GM12878 (cell line): ENCODE results near the gene SSBP3. TPM values are rescaled to one million over a fixed set of nuclear protein-coding genes. Genes with fewer than 3 reads are reported as not detected.

Experiments
- ATAC-seq: fragments of 200-7000 bp; cut with Tn5 transposase; 3 replicates; pipeline ENCODE4 v1.9.1; 2020; ENCODE audit warnings: mild to moderate bottlenecking, moderate library complexity
- BruUV-seq: library from RNA; stranded (reverse); fragments of 400-500 nt; replicated peaks from 2 replicates; lab custom pipeline; 2021; lab: Mats Ljungman, UMichigan
- CTCF ChIA-PET: fragments of 300-600 bp; sonication (Branson Sonifier 250); formaldehyde crosslinking; extraction: SDS; loops from one replicate; lab custom pipeline; 2021; ENCODE audit warnings: inconsistent platforms; lab: Yijun Ruan, JAX
- POLR2A ChIA-PET: fragments of 350-600 bp; formaldehyde crosslinking; extraction: SDS; loops from one replicate; lab custom pipeline; 2021; ENCODE audit warnings: inconsistent platforms; lab: Charles Lee
- RAD21 ChIA-PET: fragments of 300-600 bp; sonication (Branson Sonifier 250); formaldehyde crosslinking; loops from one replicate; lab custom pipeline; 2023; ENCODE audit warnings: antibody characterized with exemption; ENCODE audit not compliant: unreplicated experiment; lab: Charles Lee
- SMC1A ChIA-PET: fragments of 300-600 bp; sonication (Branson Sonifier 250); formaldehyde crosslinking; loops from one replicate; lab custom pipeline; 2023; ENCODE audit not compliant: unreplicated experiment, uncharacterized antibody; lab: Charles Lee
- DNase-seq: peaks from one replicate; pipeline ENCODE4 v3.0.0-alpha.2; 2011; ENCODE audit warnings: low read depth, low spot score
- FAIRE-seq: peaks from 3 replicates; lab custom pipeline; 2011; peaks lifted over from hg19 to GRCh38; lab: Jason Lieb, UNC
- H2AFZ ChIP-seq: 2 replicates; pipeline ENCODE4 v1.6.0; 2011; ENCODE audit warnings: low read depth, low read length, control low read depth; ENCODE audit not compliant: control insufficient read depth
- H3K27ac ChIP-seq: 2 replicates; pipeline ENCODE4 v1.5.1; 2011; ENCODE audit warnings: control low read depth; ENCODE audit not compliant: control insufficient read depth, insufficient read depth
- H3K27me3 ChIP-seq, 2 experiments: replicated peaks in 1 of 2; 2 replicates each; pipeline versions ENCODE4 v1.6.0 to v1.6.1; 2011; ENCODE audit warnings: low read length in 1 of 2; ENCODE audit not compliant: control insufficient read depth in 2 of 2, insufficient read depth in 2 of 2
- H3K36me3 ChIP-seq, 2 experiments: 2 replicates each; pipeline ENCODE4 v1.5.1; 2011; ENCODE audit warnings: low read length in 1 of 2; ENCODE audit not compliant: control insufficient read depth in 2 of 2, insufficient read depth in 2 of 2
- H3K4me1 ChIP-seq: 2 replicates; pipeline ENCODE4 v1.6.1; 2011; ENCODE audit warnings: mild to moderate bottlenecking, low read length, moderate library complexity, mixed read lengths; ENCODE audit not compliant: control insufficient read depth, insufficient read depth
- H3K4me2 ChIP-seq: 2 replicates; pipeline ENCODE4 v1.6.0; 2011; ENCODE audit warnings: control low read depth; ENCODE audit not compliant: control insufficient read depth, insufficient read depth
- H3K4me3 ChIP-seq: fragments of 200-600 bp; sonication (generic); 2 replicates; pipeline ENCODE4 v1.5.1; 2016
- H3K79me2 ChIP-seq: 2 replicates; pipeline ENCODE4 v1.6.0; 2011; ENCODE audit warnings: low read length; ENCODE audit not compliant: control insufficient read depth, insufficient read depth
- H3K9ac ChIP-seq: 2 replicates; pipeline ENCODE4 v1.8.0; 2011; ENCODE audit warnings: low read length, control low read depth, mixed read lengths; ENCODE audit not compliant: control insufficient read depth, insufficient read depth
- H3K9me3 ChIP-seq: replicated peaks from 3 replicates; pipeline ENCODE4 v1.5.1; 2011; ENCODE audit warnings: mild to moderate bottlenecking, low read length; ENCODE audit not compliant: control insufficient read depth, insufficient read depth
- H4K20me1 ChIP-seq: 2 replicates; pipeline ENCODE4 v1.6.0; 2011; ENCODE audit not compliant: control insufficient read depth, insufficient read depth
- EP300 ChIP-seq, 2 experiments: fragments of 150-350 bp in 1 of 2; IDR thresholded peaks; 2 replicates each; pipeline ENCODE4 v1.6.1; 2011 to 2012; ENCODE audit warnings: low read depth in 2 of 2, low read length in 2 of 2, borderline replicate concordance in 1 of 2, improper control_type of control experiment in 1 of 2, inconsistent platforms in 1 of 2; ENCODE audit not compliant: control insufficient read depth in 1 of 2
- NR2F1 ChIP-seq: fragments of 450-650 bp; conservative IDR thresholded peaks from 2 replicates; pipeline ENCODE4 v1.6.1; 2017; ENCODE audit warnings: mild to moderate bottlenecking
- SIN3A ChIP-seq: IDR thresholded peaks from 2 replicates; pipeline ENCODE4 v1.6.1; 2012; ENCODE audit warnings: low read depth, low read length, improper control_type of control experiment
- WGBS: methylation state at CpG from one replicate; pipeline ENCODE4 v1.1.6; 2016; ENCODE audit warnings: low lambda C conversion rate; ENCODE audit not compliant: insufficient replicate concordance, insufficient coverage; ENCODE audit errors: missing lambda C conversion rate; 5-methylcytosine and 5-hydroxymethylcytosine counted together
- in situ Hi-C: fragments of 300-500 bp; cut with MboI; formaldehyde crosslinking; loops from 9 replicates; pipeline ENCODE4 v1.14.3; 2018; ENCODE audit warnings: mixed read lengths
- intact Hi-C: fragments of 100-400 bp; cut with micrococcal nuclease; formaldehyde crosslinking; loops from one replicate; pipeline ENCODE4 v1.14.2; 2022; ENCODE audit not compliant: unreplicated experiment
- polyA plus RNA-seq, 11 experiments: library from polyadenylated mRNA; depleted of rRNA in 4 of 11; unstranded in 6 of 11; stranded (reverse) in 5 of 11; fragments of >200 nt; fragmentation: Nextera tagmentation in 4 of 11; fragmentation: Illumina TruSeq in 1 of 11; extraction: Ambion mirVana in 4 of 11; extraction: Trizol in 1 of 11; gene quantifications; 1 replicate in 1 of 11; 2 replicates in 10 of 11; pipeline versions ENCODE4 v1.2.1 to v1.2.3, GENCODE V29; 2011 to 2016; ENCODE audit warnings: inconsistent platforms in 2 of 11, missing spikeins in 2 of 11, low read depth in 1 of 11
- total RNA-seq, 4 experiments: library from RNA; depleted of rRNA in 3 of 4; stranded (reverse); fragments of >200 nt in 3 of 4; fragmentation: Illumina TruSeq in 1 of 4; extraction: Trizol in 1 of 4; gene quantifications; 2 replicates each; pipeline versions ENCODE4 v1.2.1 to v1.2.3, GENCODE V29; 2013 to 2021
- TF ChIP-seq, protein P1 (sequence below): fragments of 450-650 bp; IDR thresholded peaks from 2 replicates; pipeline ENCODE4 v1.6.1; 2017; ENCODE audit warnings: mild to moderate bottlenecking, moderate library complexity
- TF ChIP-seq, protein P2 (sequence below): fragments of 450-650 bp; IDR thresholded peaks from 2 replicates; pipeline ENCODE4 v1.6.1; 2018; ENCODE audit warnings: borderline replicate concordance, mild to moderate bottlenecking; ENCODE audit not compliant: partially characterized antibody

The SSBP3 gene
- total and polyA plus RNA-seq, 10 of the 15 experiments (the other 5 are each of a cell fraction or from before 2014, with no cell fraction given) = 4.1 to 51.7 (median 17.1) TPM

DNA sequence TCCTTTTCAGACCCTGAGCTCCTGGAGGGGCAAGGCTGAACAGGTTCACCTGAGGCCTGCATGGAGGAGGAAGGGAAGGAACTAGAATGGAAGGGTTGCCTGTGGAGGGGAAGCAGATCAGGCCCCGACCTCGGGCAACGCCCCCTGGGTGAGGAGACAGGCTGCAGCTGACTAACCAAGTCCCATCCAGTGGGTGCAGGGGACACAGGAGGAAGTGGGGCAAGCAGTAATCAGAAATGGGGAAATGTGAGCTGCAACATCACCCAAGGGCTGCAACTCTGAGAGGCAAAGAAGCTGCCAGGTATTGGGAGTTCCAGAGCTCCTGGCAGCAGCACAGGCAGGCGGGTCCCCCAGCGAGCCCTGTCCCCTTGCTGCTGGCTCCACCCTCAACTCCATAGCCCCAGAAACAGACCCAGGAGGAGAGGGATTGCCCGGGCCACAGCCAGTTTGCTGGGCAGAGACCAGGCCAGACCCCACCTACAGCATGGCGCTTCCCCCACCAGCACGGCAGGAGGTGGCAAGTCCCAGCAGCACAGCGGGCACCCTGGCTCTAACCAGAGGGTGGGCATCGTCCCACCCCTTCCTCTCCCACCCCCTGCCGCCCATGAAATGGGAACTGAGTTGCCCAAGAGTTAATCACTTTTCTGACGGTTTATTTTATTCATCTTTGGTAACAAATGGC, 167.7 kb downstream of the SSBP3 start:
- Histone ChIP-seq H2AFZ (no peak overlapping the region), H3K27ac (no peak overlapping the region), H3K36me3 (peaks cover 9 to 10% of the 10 kb centered on the region in 2 experiments; a peak in 3 of 4 replicates), H3K9me3 (no peaks in the 10 kb centered on the region), H3K4me3 (no peak overlapping the region), H3K4me1 (no peaks in the 10 kb centered on the region), H3K79me2 (no peaks in the 10 kb centered on the region), H3K27me3 (no peaks in the 10 kb centered on the region), H3K4me2 (no peak overlapping the region), H3K9ac (no peak overlapping the region)
- ChIA-PET CTCF (no interaction called here), RAD21 (no interaction called here), SMC1A (no interaction called here), POLR2A (no interaction called here)
- in situ Hi-C loops = no loop called here
- WGBS = 83% methylated on average over 11 of the region's 12 CpGs
- ATAC-seq (no peak), DNase-seq (no peak), FAIRE-seq (no peak)
- intact Hi-C loops = no loop called here
- no peak for TF ChIP-seq SIN3A
- TF ChIP-seq, all 136 proteins: peak for 0
- no TSS peak for BruUV-seq
- H4K20me1 ChIP-seq = no peaks in the 10 kb centered on the region

DNA sequence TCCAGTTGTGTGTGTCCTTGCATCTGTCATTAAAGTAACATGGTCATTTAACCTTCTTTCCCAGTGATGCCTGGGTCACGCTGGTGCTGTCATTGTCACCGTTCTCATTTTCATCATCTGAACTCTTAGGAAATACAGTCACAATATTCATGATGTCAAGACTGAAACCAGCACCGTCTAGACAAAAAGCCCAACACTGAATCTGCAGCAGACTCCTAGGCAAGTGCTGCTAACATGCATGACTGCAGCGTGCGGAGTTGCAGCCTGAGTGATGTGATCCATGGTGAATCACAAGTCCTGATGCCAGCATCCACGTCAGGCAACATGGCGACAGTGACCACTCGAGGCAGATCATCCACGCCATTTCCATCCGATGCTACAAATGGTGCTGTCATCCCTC, 168.6 kb downstream of the SSBP3 start:
- no peaks in the 10 kb centered on the region for H3K9me3 ChIP-seq
- no peak for FAIRE-seq
- H3K4me1 ChIP-seq = no peaks in the 10 kb centered on the region
- SMC1A ChIA-PET = no interaction called here
- RAD21 ChIA-PET = interaction anchor here (0.6 kb wide), 1 partner anchor 169 kb away, joined by 3 read pairs; the partner anchor contains the start of gene SSBP3
- H3K4me2 ChIP-seq = no peak overlapping the region
- CTCF ChIA-PET = no interaction called here
- POLR2A ChIA-PET = no interaction called here
- intact Hi-C loops = no loop called here
- H3K27ac ChIP-seq = no peak overlapping the region
- no peaks in the 10 kb centered on the region for H3K27me3 ChIP-seq
- H3K9ac ChIP-seq = no peak overlapping the region
- no peaks in the 10 kb centered on the region for H4K20me1 ChIP-seq
- peaks cover 9 to 10% of the 10 kb centered on the region in 2 experiments; a peak in 3 of 4 replicates for H3K36me3 ChIP-seq
- in situ Hi-C loops = no loop called here
- no TSS peak for BruUV-seq
- no peak overlapping the region for H3K4me3 ChIP-seq
- H2AFZ ChIP-seq = no peak overlapping the region
- ATAC-seq = no peak
- no peaks in the 10 kb centered on the region for H3K79me2 ChIP-seq
- DNase-seq = no peak
- WGBS = 95% methylated on average over 10 of the region's 10 CpGs
- TF ChIP-seq, protein P1, sequence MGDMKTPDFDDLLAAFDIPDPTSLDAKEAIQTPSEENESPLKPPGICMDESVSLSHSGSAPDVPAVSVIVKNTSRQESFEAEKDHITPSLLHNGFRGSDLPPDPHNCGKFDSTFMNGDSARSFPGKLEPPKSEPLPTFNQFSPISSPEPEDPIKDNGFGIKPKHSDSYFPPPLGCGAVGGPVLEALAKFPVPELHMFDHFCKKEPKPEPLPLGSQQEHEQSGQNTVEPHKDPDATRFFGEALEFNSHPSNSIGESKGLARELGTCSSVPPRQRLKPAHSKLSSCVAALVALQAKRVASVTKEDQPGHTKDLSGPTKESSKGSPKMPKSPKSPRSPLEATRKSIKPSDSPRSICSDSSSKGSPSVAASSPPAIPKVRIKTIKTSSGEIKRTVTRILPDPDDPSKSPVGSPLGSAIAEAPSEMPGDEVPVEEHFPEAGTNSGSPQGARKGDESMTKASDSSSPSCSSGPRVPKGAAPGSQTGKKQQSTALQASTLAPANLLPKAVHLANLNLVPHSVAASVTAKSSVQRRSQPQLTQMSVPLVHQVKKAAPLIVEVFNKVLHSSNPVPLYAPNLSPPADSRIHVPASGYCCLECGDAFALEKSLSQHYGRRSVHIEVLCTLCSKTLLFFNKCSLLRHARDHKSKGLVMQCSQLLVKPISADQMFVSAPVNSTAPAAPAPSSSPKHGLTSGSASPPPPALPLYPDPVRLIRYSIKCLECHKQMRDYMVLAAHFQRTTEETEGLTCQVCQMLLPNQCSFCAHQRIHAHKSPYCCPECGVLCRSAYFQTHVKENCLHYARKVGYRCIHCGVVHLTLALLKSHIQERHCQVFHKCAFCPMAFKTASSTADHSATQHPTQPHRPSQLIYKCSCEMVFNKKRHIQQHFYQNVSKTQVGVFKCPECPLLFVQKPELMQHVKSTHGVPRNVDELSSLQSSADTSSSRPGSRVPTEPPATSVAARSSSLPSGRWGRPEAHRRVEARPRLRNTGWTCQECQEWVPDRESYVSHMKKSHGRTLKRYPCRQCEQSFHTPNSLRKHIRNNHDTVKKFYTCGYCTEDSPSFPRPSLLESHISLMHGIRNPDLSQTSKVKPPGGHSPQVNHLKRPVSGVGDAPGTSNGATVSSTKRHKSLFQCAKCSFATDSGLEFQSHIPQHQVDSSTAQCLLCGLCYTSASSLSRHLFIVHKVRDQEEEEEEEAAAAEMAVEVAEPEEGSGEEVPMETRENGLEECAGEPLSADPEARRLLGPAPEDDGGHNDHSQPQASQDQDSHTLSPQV = no peak
- no peak for TF ChIP-seq NR2F1
- TF ChIP-seq, protein P2, sequence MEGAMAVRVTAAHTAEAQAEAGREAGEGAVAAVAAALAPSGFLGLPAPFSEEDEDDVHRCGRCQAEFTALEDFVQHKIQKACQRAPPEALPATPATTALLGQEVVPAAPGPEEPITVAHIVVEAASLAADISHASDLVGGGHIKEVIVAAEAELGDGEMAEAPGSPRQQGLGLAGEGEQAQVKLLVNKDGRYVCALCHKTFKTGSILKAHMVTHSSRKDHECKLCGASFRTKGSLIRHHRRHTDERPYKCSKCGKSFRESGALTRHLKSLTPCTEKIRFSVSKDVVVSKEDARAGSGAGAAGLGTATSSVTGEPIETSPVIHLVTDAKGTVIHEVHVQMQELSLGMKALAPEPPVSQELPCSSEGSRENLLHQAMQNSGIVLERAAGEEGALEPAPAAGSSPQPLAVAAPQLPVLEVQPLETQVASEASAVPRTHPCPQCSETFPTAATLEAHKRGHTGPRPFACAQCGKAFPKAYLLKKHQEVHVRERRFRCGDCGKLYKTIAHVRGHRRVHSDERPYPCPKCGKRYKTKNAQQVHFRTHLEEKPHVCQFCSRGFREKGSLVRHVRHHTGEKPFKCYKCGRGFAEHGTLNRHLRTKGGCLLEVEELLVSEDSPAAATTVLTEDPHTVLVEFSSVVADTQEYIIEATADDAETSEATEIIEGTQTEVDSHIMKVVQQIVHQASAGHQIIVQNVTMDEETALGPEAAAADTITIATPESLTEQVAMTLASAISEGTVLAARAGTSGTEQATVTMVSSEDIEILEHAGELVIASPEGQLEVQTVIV = no peak
- TF ChIP-seq EP300 (IDR thresholded peaks at IDR 0.05; ENCODE audit: borderline replicate concordance in 1 of 2, control insufficient read depth in 1 of 2, low read depth in 2 of 2, low read length in 2 of 2) = no peak
